LNCaP clone FGC (cell line): Measurements from ENCODE around the gene BMPER.

Experiments used
- DNase-seq: peaks from one replicate; pipeline ENCODE4 v3.0.0-alpha.2; 2011; ENCODE audit warnings: low read depth
- H3K4me3 ChIP-seq: 2 replicates; pipeline ENCODE4 v1.5.1; 2011; ENCODE audit warnings: mild to moderate bottlenecking, low read depth, low read length, control low read depth
- TF ChIP-seq, protein P1 (sequence below): IDR thresholded peaks from 2 replicates; pipeline ENCODE4 v1.5.1; 2012; ENCODE audit warnings: mild to moderate bottlenecking; ENCODE audit not compliant: control insufficient read depth, insufficient read depth; ENCODE audit errors: extremely low read depth

BMPER gene

DNA sequence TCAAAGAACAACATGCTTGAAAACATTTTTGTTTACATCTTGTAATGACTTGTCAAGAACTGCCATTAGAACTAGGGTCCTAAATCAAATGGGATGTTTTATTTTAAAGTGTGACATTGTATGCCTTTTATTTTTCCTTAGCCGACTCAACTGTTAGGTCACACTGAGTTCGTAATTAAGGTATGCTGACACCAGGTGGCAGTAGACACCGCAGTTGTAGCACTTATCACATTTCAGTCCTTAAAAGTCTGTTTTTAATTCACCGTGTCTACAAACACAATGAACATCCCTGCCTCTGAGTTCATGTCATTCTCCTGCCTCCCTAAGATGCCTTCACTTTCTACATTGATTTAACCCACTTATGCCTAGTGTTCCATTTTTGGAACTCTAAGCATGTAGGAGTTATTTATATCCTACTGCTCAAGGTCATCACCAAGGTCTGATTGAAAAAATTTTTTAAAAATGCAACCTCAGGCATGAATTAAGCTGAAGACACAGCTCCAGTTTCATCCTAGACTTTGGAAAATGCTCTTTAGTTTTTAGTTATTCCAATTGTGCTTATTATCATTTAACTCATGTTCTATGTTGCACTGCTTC, 186.1 kb downstream of the BMPER start:
- DNase-seq = no peak
- TF ChIP-seq, protein P1, sequence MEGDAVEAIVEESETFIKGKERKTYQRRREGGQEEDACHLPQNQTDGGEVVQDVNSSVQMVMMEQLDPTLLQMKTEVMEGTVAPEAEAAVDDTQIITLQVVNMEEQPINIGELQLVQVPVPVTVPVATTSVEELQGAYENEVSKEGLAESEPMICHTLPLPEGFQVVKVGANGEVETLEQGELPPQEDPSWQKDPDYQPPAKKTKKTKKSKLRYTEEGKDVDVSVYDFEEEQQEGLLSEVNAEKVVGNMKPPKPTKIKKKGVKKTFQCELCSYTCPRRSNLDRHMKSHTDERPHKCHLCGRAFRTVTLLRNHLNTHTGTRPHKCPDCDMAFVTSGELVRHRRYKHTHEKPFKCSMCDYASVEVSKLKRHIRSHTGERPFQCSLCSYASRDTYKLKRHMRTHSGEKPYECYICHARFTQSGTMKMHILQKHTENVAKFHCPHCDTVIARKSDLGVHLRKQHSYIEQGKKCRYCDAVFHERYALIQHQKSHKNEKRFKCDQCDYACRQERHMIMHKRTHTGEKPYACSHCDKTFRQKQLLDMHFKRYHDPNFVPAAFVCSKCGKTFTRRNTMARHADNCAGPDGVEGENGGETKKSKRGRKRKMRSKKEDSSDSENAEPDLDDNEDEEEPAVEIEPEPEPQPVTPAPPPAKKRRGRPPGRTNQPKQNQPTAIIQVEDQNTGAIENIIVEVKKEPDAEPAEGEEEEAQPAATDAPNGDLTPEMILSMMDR = peak; percentile 72
- no peak overlapping the region for H3K4me3 ChIP-seq

DNA sequence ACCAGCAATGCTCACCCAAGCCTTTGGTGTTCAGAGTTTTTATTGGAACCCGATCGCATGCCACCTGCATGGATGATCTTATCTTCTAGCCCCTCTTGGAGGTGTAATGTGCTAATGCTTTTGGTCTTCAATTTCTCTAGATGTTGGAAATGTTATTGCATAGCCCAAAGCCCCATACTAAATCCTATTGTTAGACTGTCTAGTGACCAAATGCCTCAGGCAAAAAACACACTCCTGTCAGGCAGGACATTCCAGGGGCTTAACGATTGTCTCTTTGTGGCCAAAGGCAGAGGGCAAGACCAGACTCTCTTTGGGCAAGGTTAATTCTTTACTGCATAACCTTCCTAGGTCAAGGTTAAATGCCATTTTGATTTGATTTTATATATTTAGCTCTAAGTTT, 187.9 kb downstream of the BMPER start:
- DNase-seq = no peak
- TF ChIP-seq, protein P1 = no peak
- no peak overlapping the region for H3K4me3 ChIP-seq

DNA sequence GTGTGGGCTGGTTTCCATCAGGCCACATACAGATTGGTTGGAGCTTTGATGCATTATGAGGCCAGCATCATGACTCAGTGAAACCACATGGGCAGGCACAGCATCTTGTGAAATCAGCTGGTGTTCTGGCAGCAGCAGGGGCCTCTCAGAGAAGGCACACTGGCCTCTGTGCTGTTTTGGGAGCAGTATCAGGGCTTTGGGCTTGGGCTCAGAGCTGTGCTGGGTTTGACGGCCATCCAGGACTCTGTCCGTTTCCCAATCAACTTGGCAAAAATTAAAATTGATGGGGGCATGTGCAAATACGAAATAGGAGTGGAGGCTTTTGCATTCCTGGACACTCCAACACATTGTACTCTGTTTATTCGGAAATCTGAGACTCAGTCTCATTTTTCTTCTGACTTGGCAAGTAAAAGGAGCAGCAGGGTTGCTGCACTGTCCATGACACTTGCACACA, 190.9 kb downstream of the BMPER start:
- H3K4me3 ChIP-seq = no peak overlapping the region
- DNase-seq = no peak
- TF ChIP-seq, protein P1 = no peak

DNA sequence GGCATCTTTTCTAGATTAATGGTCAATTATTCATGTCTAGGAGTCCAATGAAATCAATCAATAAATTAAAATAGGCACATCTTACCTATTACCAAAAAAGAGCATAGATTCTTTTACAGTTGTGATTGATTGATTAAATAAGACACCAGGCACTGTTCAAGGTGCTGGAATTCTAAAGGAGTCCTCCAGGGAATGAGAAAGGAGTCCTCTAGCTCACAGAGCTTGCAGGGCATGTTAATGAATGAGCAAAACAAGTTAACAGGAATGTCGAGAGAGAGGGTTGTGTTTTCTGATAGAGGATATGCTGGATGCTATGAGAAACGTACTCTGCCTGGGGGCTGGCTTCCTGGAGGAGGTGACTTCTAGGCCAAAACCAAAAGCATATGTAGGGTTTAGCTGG, 191.4 kb downstream of the BMPER start:
- no peak overlapping the region for H3K4me3 ChIP-seq
- TF ChIP-seq, protein P1 = no peak
- no peak for DNase-seq

DNA sequence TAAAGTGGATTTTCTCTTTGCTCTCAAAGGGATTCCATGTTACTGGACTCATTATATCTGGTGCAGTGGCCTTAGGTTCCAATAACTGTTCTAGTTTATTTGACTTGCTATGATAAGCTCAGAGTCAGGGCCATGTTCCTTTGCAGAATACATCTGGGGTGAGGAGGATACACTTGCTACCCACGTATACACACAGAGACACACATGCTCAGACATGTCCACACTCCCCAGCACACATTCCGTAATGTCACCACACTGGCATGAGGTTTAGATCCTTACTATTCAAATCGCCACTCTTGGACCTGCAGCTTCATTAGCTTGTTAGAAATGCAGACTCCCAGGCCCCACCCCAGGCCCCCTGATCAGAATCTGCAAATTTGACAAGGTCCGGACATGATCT, 195.3 kb downstream of the BMPER start:
- no peak for DNase-seq
- TF ChIP-seq, protein P1 = no peak

DNA sequence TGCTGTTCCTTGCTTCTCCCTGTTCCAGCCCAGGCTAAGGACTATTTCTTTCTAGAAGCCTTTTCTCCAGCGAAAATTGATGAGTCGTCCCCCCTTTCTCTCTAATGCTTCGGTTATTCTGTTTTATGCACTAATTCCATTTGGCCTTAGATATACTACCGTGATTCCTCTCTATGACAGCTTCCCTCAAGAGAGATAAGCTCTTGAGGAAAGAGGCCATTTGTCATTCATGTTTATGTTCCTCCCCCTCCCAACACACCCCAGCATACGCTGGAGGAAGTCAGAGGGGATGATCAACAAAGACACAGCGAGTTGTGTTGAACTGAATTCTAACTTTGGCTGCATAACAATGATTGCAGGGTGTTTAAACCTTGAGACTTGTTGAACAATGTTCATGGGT, 198.8 kb downstream of the BMPER start:
- DNase-seq = no peak
- TF ChIP-seq, protein P1 = no peak
- H3K4me3 ChIP-seq = no peak overlapping the region

More for the DNA sequence above, 195.3 kb downstream of the BMPER start:
- H3K4me3 ChIP-seq = no peak overlapping the region

DNA sequence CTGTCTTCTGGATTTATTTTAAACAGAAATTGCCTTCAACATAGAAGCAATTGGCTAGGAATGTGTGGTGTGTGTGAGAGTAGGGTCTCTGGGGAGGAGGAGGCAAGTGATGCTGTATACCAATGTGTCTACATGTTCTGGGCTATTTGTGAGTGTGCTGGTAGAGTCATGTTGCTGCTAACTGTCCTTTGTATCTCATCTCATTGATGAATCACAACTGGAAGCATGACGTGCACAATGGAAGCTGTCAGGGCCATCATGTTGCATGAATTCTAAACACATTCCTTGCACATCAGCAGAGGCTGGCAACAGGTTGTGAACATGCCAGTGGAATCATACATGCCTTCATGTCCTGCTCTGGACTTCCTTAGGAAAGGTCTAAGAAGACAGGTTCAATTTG, 199.7 kb downstream of the BMPER start:
- TF ChIP-seq, protein P1 = no peak
- no peak overlapping the region for H3K4me3 ChIP-seq
- DNase-seq = no peak
